Naive B cell (primary cell): ENCODE data around the gene RUNDC3A. TPM values are rescaled to one million over a fixed set of nuclear protein-coding genes. Genes with fewer than 3 reads are reported as not detected.

Experiments used
- ATAC-seq, 2 donors: fragments of 150-1000 bp; cut with Tn5 transposase; 2 replicates each; pipeline ENCODE4 v1.10.0; 2021; ENCODE audit warnings: low read depth in 2 of 2, mild to moderate bottlenecking in 2 of 2, moderate library complexity in 2 of 2
- DNase-seq: peaks from one replicate; pipeline ENCODE4 v3.0.0; 2022
- H3K27ac Mint-ChIP-seq, 6 donors: one replicate each; pipeline ENCODE4 v1.8.0; 2020 to 2022; ENCODE audit warnings: mild to moderate bottlenecking in 6 of 6, mixed read lengths in 6 of 6, moderate library complexity in 5 of 6, inconsistent platforms in 2 of 6
- H3K27me3 Mint-ChIP-seq, 3 donors: one replicate each; pipeline ENCODE4 v1.8.0; 2021 to 2022; ENCODE audit warnings: mixed read lengths in 3 of 3, mild to moderate bottlenecking in 1 of 3
- H3K36me3 Mint-ChIP-seq, 2 donors: one replicate each; pipeline ENCODE4 v1.8.0; 2020 to 2022; ENCODE audit warnings: mixed read lengths in 2 of 2, inconsistent platforms in 1 of 2, mild to moderate bottlenecking in 1 of 2
- H3K4me1 Mint-ChIP-seq, 3 donors: one replicate each; pipeline ENCODE4 v1.8.0; 2020 to 2022; ENCODE audit warnings: mixed read lengths in 3 of 3, inconsistent platforms in 1 of 3, mild to moderate bottlenecking in 1 of 3, moderate library complexity in 1 of 3
- H3K4me3 Mint-ChIP-seq, 8 donors: one replicate each; pipeline ENCODE4 v1.8.0; 2020 to 2022; ENCODE audit warnings: mild to moderate bottlenecking in 8 of 8, mixed read lengths in 8 of 8, moderate library complexity in 8 of 8, inconsistent platforms in 2 of 8
- H3K9me3 Mint-ChIP-seq, 7 donors: one replicate each; pipeline ENCODE4 v1.8.0; 2020 to 2022; ENCODE audit warnings: mixed read lengths in 7 of 7, mild to moderate bottlenecking in 5 of 7, inconsistent platforms in 2 of 7, moderate library complexity in 1 of 7
- polyA plus RNA-seq, 6 donors: library from polyadenylated mRNA; unstranded; fragments of 300-500 nt; fragmentation: Illumina TruSeq; gene quantifications; one replicate each; pipeline ENCODE4 v1.2.3, GENCODE V29; 2021; ENCODE audit warnings: low read depth in 6 of 6

Gene RUNDC3A
- polyA plus RNA-seq, 6 donors from 2014 or later, result 0.13 to 0.16 TPM; not detected in 4

DNA sequence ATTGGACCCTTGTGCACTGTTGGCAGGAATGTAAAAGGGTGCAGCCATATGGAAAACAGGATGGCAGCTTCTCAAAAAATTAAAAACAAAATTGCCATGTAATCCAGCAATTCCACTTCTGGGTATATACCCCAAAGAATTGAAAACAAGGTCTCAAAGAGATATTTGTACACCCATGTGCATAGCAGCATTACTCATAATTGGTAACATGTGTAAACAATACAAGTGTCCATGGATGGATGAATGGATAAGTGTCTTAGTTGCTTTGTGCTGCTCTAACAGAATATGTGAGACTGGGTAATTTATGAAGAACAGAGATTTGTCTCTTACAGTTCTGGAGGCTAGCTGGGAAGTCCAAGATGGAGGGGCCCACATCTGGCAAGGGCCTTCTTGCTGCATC, 3.8 kb upstream of the RUNDC3A start:
- Mint-ChIP-seq H3K36me3 (no peaks in the 10 kb centered on the region), H3K4me1 (peaks cover 18 to 21% (median 19%) of the 10 kb centered on the region in 3 donors), H3K4me3 (no peak overlapping the region), H3K27me3 (peaks cover 40 to 83% (median 47%) of the 10 kb centered on the region in 3 donors), H3K9me3 (peaks cover 0 to 5% (median 0%) of the 10 kb centered on the region in 7 donors), H3K27ac (no peak overlapping the region)
- no peak for DNase-seq
- ATAC-seq, result no peak

DNA sequence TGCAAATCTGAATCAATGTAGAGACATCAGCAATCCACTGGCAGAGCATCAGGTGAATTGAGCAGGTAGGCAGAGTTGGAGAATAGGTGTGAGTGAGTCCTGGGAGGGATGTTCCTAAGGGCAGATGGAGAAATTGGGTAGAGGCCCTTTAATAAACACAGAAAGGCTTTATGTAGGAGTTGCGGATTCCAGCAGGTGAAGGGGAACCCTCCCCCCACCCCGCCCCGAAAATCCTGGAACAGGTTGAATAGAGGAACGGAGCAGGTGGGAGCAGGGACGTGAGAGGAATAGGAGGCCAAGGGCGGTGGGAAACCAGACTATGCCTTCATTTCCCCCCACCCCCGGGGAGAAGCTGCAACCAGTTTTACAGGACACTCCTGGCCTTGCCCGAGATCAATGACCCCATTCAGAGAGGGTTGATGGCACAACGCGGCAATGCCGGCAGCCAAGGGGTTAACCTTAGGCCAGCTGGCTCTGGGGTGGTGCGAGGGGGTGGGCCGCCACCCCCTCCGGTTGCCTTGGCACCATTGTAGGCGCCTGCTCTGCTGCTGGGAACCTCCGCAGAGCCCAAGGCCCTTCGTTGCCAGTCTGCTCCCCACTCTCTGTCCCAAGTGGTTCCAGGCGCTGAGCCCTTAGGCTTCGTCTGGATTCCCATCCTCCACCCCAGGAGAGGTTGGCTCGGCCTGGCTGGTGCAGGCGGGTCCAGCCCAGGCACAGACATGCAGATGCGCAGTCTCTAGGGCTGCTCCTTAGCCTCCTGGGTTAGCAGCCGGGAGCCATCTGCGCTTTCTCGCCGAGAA, 814 bp upstream of the RUNDC3A start:
- H3K36me3 Mint-ChIP-seq, result no peaks in the 10 kb centered on the region
- ATAC-seq (peak; percentile 11 to 12), DNase-seq (no peak)
- peak overlapping the region in 6 of 8 donors; percentile 21 to 79 (median 61) for H3K4me3 Mint-ChIP-seq
- H3K9me3 Mint-ChIP-seq, result peaks cover 0 to 5% (median 0%) of the 10 kb centered on the region in 7 donors
- peaks cover 35 to 75% (median 53%) of the 10 kb centered on the region in 3 donors for H3K27me3 Mint-ChIP-seq
- peak overlapping the region in 1 of 6 donors; percentile 58 for H3K27ac Mint-ChIP-seq
- H3K4me1 Mint-ChIP-seq, result peaks cover 24 to 29% (median 25%) of the 10 kb centered on the region in 3 donors

DNA sequence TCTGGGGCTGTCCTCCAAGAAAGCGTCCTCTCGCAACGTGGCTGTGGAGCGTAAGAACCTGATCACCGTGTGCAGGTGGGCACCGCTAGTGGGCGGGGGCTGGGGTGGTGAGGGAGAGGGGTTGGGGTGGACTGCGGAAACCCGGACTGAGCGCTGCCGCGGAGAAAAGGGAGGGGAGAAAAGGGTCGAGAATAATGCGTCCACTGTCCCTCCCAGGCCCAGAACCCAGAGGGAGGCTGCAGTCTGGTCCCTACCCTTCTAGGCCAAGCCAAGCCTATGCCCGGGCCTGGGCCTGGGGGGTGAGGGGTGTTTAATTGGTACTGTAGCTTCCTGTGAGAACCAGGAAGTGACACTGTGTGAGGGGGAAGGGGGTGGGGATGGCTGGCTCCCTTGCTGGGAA, 464 bp downstream of the RUNDC3A start:
- DNase-seq (no peak), ATAC-seq (peak; percentile 13 to 20)
- H3K4me1 Mint-ChIP-seq, result peaks cover 24 to 29% (median 25%) of the 10 kb centered on the region in 3 donors
- peak overlapping the region; percentile 21 to 89 (median 62) for H3K4me3 Mint-ChIP-seq
- H3K36me3 Mint-ChIP-seq, result no peaks in the 10 kb centered on the region
- peaks cover 0 to 5% (median 0%) of the 10 kb centered on the region in 7 donors for H3K9me3 Mint-ChIP-seq
- H3K27ac Mint-ChIP-seq, result no peak overlapping the region
- H3K27me3 Mint-ChIP-seq, result peaks cover 30 to 75% (median 63%) of the 10 kb centered on the region in 3 donors

DNA sequence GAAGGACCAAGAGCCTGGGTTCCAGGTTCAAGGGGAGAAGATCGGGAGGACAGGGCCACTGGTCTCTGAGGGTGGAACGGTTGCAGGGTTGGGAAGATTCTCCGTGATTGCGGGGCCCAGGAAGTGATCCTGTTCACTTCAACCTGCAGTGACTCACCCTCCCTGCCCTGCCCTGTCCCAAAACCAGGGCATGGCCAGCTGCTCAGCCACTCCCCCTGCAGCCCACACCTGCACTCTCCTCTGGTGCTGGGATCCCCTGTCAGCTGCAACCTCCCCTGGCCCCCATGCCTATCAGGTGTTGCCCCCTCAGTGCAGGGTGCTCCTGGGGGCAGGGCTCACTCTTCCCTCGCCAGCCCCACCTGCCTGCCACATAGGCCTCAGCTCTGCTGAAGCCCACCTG, 1.1 kb downstream of the RUNDC3A start:
- ATAC-seq, result no peak
- peaks cover 33 to 77% (median 68%) of the 10 kb centered on the region in 3 donors for H3K27me3 Mint-ChIP-seq
- H3K27ac Mint-ChIP-seq, result peak overlapping the region in 2 of 6 donors; percentile 15 to 72

DNA sequence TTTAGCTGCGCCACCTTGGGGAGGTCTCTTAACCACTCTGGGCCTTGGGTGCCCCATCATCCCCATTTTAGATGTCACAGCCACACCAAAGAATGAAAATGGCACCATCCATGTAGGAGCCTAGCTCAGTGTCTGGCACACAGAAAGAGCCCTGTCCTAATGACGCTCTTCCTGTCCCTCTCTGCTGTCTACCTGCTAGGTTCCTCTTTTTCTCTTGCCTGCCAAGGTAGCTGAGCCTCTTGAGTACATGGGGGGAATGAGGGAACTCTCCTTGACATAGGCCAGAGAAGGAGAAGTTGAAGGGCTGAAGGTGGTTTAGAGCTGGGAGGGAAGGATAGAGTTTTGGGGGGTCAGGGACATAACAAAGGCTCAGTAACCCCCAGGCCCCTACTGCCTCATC, 1.8 kb downstream of the RUNDC3A start:
- no peak for DNase-seq
- Mint-ChIP-seq H3K9me3 (peaks cover 0 to 5% (median 0%) of the 10 kb centered on the region in 7 donors), H3K27ac (no peak overlapping the region), H3K27me3 (peaks cover 27 to 73% (median 61%) of the 10 kb centered on the region in 3 donors), H3K4me1 (peaks cover 24 to 29% (median 27%) of the 10 kb centered on the region in 3 donors), H3K4me3 (peak overlapping the region in 3 of 8 donors; percentile 43 to 62 (median 56)), H3K36me3 (no peaks in the 10 kb centered on the region)
- peak in 1 of 2 donors; percentile 10 for ATAC-seq

More for the DNA sequence above, 1.1 kb downstream of the RUNDC3A start:
- no peak for DNase-seq
- H3K4me1 Mint-ChIP-seq, result peaks cover 24 to 29% (median 27%) of the 10 kb centered on the region in 3 donors
- H3K4me3 Mint-ChIP-seq, result peak overlapping the region in 7 of 8 donors; percentile 21 to 72 (median 62)
- no peaks in the 10 kb centered on the region for H3K36me3 Mint-ChIP-seq
- H3K9me3 Mint-ChIP-seq, result peaks cover 0 to 5% (median 0%) of the 10 kb centered on the region in 7 donors

DNA sequence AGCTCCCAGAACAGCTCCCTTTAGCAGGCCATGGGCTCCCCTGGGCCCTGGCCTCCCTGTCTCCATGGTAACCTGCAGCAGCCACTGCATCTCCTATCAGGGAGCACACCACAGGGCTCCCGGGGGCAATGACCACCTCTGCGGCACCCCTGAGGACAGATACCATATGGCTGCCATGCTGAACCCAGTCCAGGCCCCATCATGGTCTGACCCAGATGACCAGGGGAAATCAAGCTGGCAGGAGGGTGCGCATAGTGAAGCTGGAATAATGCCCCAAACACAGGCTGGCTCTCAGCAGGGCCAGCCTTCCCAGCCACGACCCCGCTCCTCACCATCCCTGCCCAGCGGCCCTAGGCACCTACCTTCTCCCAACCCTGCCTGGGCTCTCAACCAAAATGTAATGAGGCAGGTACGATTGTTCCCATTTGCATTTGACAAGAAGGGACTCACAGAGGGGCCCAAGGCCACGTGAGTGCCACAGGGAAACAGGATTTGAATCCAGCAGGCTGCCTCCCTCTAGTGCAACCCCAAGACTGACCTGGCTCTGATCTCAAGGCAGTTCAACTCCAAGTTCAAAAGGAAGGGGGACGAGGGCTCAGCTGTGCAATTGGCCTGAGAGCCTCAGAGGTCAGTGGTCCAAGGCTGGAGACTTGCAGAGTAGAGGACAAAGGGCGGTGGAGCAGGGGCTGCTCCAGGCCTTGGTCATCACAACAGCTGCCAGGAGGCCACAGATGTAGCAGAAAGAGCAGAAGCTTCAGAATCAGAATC, 2.4 kb downstream of the RUNDC3A start:
- H3K4me1 Mint-ChIP-seq, result peaks cover 29 to 32% (median 30%) of the 10 kb centered on the region in 3 donors
- peak overlapping the region in 3 of 8 donors; percentile 13 to 56 (median 47) for H3K4me3 Mint-ChIP-seq
- H3K36me3 Mint-ChIP-seq, result no peaks in the 10 kb centered on the region
- H3K27ac Mint-ChIP-seq, result no peak overlapping the region
- DNase-seq (no peak), ATAC-seq (no peak)
- H3K27me3 Mint-ChIP-seq, result peaks cover 29 to 71% (median 65%) of the 10 kb centered on the region in 3 donors
- H3K9me3 Mint-ChIP-seq, result peaks cover 0 to 5% (median 0%) of the 10 kb centered on the region in 7 donors

DNA sequence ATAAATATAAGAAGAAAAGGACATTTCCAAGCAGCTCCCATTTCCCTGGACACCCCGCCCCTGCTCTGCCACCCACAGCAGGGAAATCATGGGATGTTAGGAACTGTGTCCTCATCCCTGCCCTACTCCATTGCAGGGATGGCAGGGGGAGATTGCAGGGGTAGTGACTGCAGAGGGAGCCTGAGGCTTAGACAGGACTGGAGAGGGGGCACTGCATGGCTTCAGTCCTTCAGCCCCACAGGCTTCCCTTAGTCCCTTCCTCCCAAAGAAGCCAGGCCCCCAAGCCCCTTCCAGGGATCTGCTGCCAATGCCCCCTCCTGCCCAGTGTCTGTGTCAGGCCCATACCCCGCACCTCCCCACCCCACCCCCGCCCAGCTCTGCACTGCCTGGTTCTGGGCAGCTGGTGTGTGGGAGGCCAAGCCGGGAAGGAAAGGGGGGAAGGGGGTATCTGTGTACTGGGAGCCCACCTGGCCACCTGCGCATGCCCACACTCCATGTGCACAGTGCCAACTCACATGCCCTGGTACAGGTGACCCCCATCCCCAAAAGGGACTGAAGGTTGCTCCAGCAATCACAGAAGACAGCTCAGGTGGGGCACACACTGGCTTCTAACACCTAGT, 3.3 kb downstream of the RUNDC3A start:
- Mint-ChIP-seq H3K9me3 (peaks cover 0 to 2% (median 0%) of the 10 kb centered on the region in 7 donors), H3K27me3 (peaks cover 30 to 71% (median 65%) of the 10 kb centered on the region in 3 donors), H3K36me3 (no peaks in the 10 kb centered on the region), H3K4me3 (no peak overlapping the region), H3K27ac (no peak overlapping the region), H3K4me1 (peaks cover 36 to 38% (median 38%) of the 10 kb centered on the region in 3 donors)
- DNase-seq (no peak), ATAC-seq (no peak)

DNA sequence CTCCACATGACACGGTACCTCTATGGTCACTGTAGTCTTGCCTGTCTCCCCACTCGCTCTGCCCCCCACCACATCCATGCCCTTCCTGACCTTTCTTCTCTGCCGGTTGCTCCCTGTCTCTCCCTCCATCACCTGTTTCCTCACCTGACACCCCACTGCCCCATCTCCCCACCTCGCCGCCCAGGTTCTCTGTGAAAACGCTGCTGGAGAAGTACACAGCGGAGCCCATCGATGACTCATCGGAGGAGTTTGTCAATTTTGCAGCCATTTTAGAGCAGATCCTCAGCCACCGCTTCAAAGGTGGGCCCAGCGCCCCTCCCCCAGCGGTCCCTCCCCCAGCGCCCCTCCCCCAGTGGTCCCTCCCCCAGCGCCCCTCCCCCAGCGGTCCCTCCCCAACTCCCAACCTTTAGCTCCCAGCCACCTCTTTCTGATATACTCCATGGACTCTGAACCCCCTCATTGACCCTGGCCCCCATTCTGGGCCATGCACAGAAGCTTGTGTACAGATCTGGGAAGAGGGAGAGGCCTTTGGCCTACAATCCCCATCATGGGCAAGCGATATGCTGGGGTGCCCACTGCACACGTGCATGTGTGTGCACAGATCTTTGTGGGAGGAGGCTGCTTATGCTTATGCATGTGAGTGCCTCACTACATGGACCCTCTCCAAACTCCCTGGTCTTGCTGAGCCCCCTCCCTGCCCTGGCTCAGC, 4.1 kb downstream of the RUNDC3A start:
- H3K4me1 Mint-ChIP-seq, result peaks cover 32 to 38% (median 36%) of the 10 kb centered on the region in 3 donors
- peaks cover 30 to 71% (median 63%) of the 10 kb centered on the region in 3 donors for H3K27me3 Mint-ChIP-seq
- peaks cover 0 to 2% (median 0%) of the 10 kb centered on the region in 7 donors for H3K9me3 Mint-ChIP-seq
- ATAC-seq, result no peak
- no peak overlapping the region for H3K4me3 Mint-ChIP-seq
- no peak for DNase-seq
- H3K27ac Mint-ChIP-seq, result peak overlapping the region in 1 of 6 donors; percentile 59
- H3K36me3 Mint-ChIP-seq, result peaks cover 0 to 3% of the 10 kb centered on the region in 2 donors

DNA sequence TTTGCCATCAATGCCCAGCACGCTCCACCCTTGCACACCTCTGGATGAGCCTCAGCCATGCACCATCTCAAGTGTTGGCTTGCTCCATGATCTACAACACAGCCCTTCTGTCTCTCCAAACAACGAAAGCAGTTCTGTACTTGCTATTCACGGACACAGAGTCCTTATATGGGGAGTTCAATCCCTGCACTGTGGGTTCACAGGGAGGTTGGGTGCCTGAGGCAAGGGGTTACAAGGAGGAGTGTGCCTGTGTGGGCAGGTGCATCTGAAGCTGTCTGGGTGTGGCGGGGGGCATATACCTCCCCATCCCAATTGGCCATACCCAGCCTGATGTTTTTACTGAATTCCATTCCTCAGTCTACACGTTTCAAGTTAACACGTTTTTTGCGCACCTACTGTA, 5.6 kb downstream of the RUNDC3A start:
- H3K9me3 Mint-ChIP-seq, result peaks cover 0 to 2% (median 0%) of the 10 kb centered on the region in 7 donors
- DNase-seq (no peak), ATAC-seq (no peak)
- H3K27me3 Mint-ChIP-seq, result peaks cover 32 to 77% (median 67%) of the 10 kb centered on the region in 3 donors
- H3K4me3 Mint-ChIP-seq, result peak overlapping the region in 6 of 8 donors; percentile 54 to 72 (median 66)
- H3K4me1 Mint-ChIP-seq, result peaks cover 25 to 31% (median 31%) of the 10 kb centered on the region in 3 donors
- peaks cover 0 to 5% of the 10 kb centered on the region in 2 donors for H3K36me3 Mint-ChIP-seq
- peak overlapping the region in 2 of 6 donors; percentile 60 to 71 for H3K27ac Mint-ChIP-seq

DNA sequence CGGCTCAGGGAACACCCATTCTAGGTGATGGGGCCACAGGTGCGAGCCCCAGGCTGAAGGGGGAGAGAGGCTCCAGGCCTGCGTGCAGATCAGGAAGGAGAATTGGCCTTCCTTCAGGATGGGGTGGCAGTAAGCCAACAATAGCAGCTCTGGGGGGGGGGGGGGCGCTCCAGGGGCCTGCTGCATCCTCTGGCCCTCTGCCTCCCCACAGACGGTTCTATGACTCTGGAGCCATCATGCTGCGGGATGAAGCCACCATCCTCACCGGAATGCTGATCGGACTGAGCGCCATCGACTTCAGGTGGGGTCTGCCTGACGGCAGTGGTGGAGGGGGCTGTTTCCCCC, 6.1 kb downstream of the RUNDC3A start:
- peaks cover 0 to 2% (median 0%) of the 10 kb centered on the region in 7 donors for H3K9me3 Mint-ChIP-seq

DNA sequence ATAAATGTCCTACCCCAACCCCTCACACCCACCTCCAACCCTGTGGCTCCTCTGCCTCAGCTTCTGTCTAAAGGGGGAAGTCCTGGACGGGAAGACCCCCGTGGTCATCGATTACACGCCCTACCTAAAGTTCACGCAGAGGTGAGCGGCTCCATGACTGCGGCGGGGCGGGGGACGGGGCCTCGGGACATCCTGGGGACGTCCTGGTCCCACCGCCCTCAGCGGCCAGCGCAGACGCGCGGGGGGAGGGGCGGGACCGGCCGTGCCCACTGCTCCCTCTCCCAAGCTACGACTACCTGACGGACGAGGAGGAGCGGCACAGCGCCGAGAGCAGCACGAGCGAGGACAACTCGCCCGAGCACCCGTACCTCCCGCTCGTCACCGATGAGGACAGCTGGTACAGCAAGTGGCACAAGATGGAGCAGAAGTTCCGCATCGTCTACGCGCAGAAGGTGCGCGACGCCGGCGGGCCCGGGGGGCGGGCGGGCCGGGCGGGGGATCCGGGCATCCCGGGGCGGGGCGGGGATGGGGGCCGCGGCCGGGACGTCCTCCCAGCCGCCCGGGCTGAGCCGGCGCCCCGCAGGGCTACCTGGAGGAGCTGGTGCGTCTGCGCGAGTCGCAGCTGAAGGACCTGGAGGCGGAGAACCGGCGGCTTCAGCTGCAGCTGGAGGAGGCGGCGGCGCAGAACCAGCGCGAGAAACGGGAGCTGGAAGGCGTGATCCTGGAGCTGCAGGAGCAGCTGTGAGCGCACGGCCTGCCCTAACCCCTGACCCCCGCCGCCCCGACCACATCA, 6.7 kb downstream of the RUNDC3A start:
- ATAC-seq, result peak; percentile 71 to 73
- peaks cover 27 to 67% (median 59%) of the 10 kb centered on the region in 3 donors for H3K27me3 Mint-ChIP-seq

More for the DNA sequence above, 6.1 kb downstream of the RUNDC3A start:
- H3K4me3 Mint-ChIP-seq, result peak overlapping the region in 6 of 8 donors; percentile 54 to 72 (median 66)
- ATAC-seq (no peak), DNase-seq (no peak)
- H3K27me3 Mint-ChIP-seq, result peaks cover 32 to 73% (median 65%) of the 10 kb centered on the region in 3 donors
- peaks cover 22 to 30% (median 26%) of the 10 kb centered on the region in 3 donors for H3K4me1 Mint-ChIP-seq
- no peak overlapping the region for H3K27ac Mint-ChIP-seq
- peaks cover 3 to 7% of the 10 kb centered on the region in 2 donors for H3K36me3 Mint-ChIP-seq

More for the DNA sequence above, 6.7 kb downstream of the RUNDC3A start:
- Mint-ChIP-seq H3K27ac (no peak overlapping the region), H3K4me3 (peak overlapping the region; percentile 36 to 92 (median 78)), H3K36me3 (peaks cover 5 to 9% of the 10 kb centered on the region in 2 donors), H3K4me1 (peaks cover 17 to 26% (median 20%) of the 10 kb centered on the region in 3 donors), H3K9me3 (peaks cover 0 to 2% (median 0%) of the 10 kb centered on the region in 7 donors)
- peak; percentile 27 for DNase-seq
